Glutamatergic neuron (in vitro differentiated cells): ENCODE measurements around the gene CADM2. TPM values are rescaled to one million over a fixed set of nuclear protein-coding genes. Genes with fewer than 3 reads are reported as not detected.

Source experiments
- DNase-seq: peaks from one replicate; pipeline ENCODE4 v3.0.0; 2022
- H3K27ac Mint-ChIP-seq: one replicate; pipeline ENCODE4 v1.8.0; 2020; ENCODE audit warnings: mild to moderate bottlenecking, mixed read lengths, inconsistent platforms; ENCODE audit not compliant: unreplicated experiment
- H3K27me3 Mint-ChIP-seq: one replicate; pipeline ENCODE4 v1.8.0; 2020; ENCODE audit warnings: mild to moderate bottlenecking, moderate library complexity, mixed read lengths, inconsistent platforms; ENCODE audit not compliant: unreplicated experiment
- H3K36me3 Mint-ChIP-seq: one replicate; pipeline ENCODE4 v1.8.0; 2020; ENCODE audit warnings: mild to moderate bottlenecking, mixed read lengths, inconsistent platforms; ENCODE audit not compliant: unreplicated experiment
- H3K4me1 Mint-ChIP-seq: one replicate; pipeline ENCODE4 v1.8.0; 2020; ENCODE audit warnings: mild to moderate bottlenecking, low read depth, mixed read lengths, inconsistent platforms; ENCODE audit not compliant: unreplicated experiment
- H3K4me3 Mint-ChIP-seq: one replicate; pipeline ENCODE4 v1.8.0; 2020; ENCODE audit warnings: mild to moderate bottlenecking, mixed read lengths, inconsistent platforms; ENCODE audit not compliant: unreplicated experiment
- H3K9me3 Mint-ChIP-seq: one replicate; pipeline ENCODE4 v1.8.0; 2020; ENCODE audit warnings: mild to moderate bottlenecking, moderate library complexity, mixed read lengths, inconsistent platforms; ENCODE audit not compliant: unreplicated experiment
- total RNA-seq: library from RNA; stranded (reverse); fragmentation: NEBNext Ultra II Directional; extraction: Animal tissue kit (Norgen Biotek cat#: 25700); gene quantifications from one replicate; pipeline ENCODE4 v1.2.1, GENCODE V29; 2021; ENCODE audit not compliant: unreplicated experiment
- TF ChIP-seq, protein P1 (sequence below): fragments of 200-600 bp; sonication (generic); IDR thresholded peaks from one replicate; pipeline ENCODE4 v1.5.0; 2021; ENCODE audit not compliant: partially characterized antibody, unreplicated experiment

The CADM2 gene
- total RNA-seq, 1 donor from 2014 or later, result 233 TPM

DNA sequence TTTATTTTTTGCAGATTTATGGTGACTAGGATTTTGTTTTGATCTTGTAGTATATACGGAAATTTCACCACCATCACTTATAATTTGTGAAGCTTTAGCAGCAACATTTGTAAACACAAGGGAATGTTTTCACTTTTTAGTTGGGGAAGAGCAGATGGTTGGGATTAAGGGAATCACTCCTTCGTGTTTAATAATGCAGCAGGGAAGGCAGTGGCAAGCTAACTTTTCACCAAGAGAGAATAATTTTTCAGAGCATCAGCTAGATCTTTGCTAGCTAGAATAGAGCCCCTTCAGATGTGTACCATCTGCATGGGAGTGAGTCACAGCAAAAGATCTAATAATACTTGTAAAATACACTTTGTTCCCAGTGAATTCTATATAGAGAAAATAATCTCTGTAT, 632.7 kb downstream of the CADM2 start:
- no peaks in the 10 kb centered on the region for H3K36me3 Mint-ChIP-seq
- H3K27me3 Mint-ChIP-seq, result peaks cover 2% of the 10 kb centered on the region
- TF ChIP-seq, protein P1, sequence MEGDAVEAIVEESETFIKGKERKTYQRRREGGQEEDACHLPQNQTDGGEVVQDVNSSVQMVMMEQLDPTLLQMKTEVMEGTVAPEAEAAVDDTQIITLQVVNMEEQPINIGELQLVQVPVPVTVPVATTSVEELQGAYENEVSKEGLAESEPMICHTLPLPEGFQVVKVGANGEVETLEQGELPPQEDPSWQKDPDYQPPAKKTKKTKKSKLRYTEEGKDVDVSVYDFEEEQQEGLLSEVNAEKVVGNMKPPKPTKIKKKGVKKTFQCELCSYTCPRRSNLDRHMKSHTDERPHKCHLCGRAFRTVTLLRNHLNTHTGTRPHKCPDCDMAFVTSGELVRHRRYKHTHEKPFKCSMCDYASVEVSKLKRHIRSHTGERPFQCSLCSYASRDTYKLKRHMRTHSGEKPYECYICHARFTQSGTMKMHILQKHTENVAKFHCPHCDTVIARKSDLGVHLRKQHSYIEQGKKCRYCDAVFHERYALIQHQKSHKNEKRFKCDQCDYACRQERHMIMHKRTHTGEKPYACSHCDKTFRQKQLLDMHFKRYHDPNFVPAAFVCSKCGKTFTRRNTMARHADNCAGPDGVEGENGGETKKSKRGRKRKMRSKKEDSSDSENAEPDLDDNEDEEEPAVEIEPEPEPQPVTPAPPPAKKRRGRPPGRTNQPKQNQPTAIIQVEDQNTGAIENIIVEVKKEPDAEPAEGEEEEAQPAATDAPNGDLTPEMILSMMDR, result no peak
- DNase-seq, result no peak
- peaks cover 22% of the 10 kb centered on the region for H3K4me1 Mint-ChIP-seq
- peaks cover 2% of the 10 kb centered on the region for H3K9me3 Mint-ChIP-seq
- peak overlapping the region; percentile 55 for H3K4me3 Mint-ChIP-seq
- peak overlapping the region; percentile 74 for H3K27ac Mint-ChIP-seq

DNA sequence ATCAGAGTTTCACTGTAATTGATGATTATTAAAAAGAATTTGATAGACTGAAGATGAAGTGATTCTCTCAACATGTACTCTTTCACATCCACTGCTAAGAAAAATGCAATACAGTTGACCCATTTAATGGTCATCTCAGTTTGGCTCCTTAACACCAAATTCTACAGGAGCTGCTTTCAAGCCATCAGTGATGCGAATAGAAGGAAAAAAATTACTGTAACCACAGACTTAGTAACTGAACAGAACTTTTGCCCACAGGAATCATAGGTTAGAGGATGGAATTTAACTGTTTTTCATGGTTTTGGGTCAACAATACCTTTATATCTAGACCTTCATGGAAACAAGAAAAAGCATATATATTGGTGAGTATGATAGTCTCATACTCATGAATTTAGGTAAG, 633.5 kb downstream of the CADM2 start:
- H3K27ac Mint-ChIP-seq, result no peak overlapping the region
- H3K4me3 Mint-ChIP-seq, result no peak overlapping the region
- H3K9me3 Mint-ChIP-seq, result peaks cover 2% of the 10 kb centered on the region
- H3K36me3 Mint-ChIP-seq, result no peaks in the 10 kb centered on the region
- TF ChIP-seq, protein P1, result no peak
- peaks cover 2% of the 10 kb centered on the region for H3K27me3 Mint-ChIP-seq
- DNase-seq, result no peak
- H3K4me1 Mint-ChIP-seq, result peaks cover 22% of the 10 kb centered on the region

DNA sequence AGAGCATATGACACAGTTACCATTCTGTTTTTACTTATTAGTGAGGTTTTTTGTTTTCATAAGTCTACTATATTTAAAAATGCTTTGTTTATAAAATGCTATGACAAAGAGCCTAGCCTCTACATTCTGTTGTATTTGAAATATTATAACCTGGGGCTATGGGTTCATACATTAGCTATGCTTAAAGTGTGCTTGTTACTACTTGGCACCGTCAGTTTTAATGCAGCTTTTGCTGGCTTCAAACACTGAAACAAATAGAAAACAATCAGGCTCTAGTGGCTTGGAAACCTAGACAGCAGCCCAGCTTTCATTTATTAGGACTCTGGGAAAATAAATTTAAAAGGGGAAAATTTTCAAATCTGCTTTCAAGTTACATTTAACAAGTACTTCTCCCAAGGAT, 635.9 kb downstream of the CADM2 start:
- H3K9me3 Mint-ChIP-seq, result no peaks in the 10 kb centered on the region
- H3K27ac Mint-ChIP-seq, result no peak overlapping the region
- no peaks in the 10 kb centered on the region for H3K36me3 Mint-ChIP-seq
- no peak overlapping the region for H3K4me3 Mint-ChIP-seq
- DNase-seq, result no peak
- H3K27me3 Mint-ChIP-seq, result peaks cover 2% of the 10 kb centered on the region
- H3K4me1 Mint-ChIP-seq, result peaks cover 22% of the 10 kb centered on the region
- TF ChIP-seq, protein P1, result no peak

DNA sequence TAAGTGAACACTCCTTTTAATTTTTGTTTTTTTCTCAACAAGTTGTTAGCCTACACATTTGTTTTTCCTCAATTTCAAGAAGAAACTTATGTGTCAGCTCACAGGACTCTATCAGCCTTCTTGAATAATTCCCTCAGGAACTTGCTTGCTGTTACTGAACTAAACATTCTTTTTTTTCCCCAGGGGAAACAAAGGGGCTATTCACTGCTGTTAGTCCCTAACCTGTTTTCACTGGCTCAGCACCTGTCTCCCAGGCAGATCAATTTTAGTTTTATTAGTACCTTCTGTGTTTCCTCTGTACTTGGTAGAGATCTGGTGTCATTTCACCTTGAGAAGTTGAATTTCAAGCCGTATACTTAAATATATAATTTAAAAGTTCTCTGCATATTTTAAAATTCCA, 644.6 kb downstream of the CADM2 start:
- TF ChIP-seq, protein P1, result no peak
- Mint-ChIP-seq H3K27ac (no peak overlapping the region), H3K27me3 (peaks cover 2% of the 10 kb centered on the region), H3K9me3 (peaks cover 2% of the 10 kb centered on the region), H3K4me1 (peaks cover 1% of the 10 kb centered on the region), H3K36me3 (no peaks in the 10 kb centered on the region), H3K4me3 (no peak overlapping the region)
- DNase-seq, result no peak

DNA sequence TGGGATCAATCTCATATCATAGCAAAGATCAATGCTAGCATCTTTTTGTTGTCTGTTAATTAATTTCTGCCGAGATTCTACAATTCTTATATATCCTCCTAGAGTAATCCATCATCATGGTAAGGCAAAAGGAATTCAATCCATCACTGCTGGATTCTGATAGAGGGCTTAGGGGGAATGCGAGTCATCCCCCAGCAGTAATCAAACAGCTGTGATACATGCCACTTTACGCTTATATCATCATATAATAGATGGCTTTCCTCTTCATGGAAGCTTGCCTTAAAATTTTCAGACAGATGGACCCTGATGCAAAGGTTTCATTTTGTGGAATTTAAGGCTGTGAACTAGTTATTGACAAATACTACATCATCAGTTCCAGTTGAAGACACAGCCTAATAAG, 645.9 kb downstream of the CADM2 start:
- TF ChIP-seq, protein P1, result no peak
- H3K36me3 Mint-ChIP-seq, result no peaks in the 10 kb centered on the region
- H3K27me3 Mint-ChIP-seq, result peaks cover 2% of the 10 kb centered on the region
- H3K4me3 Mint-ChIP-seq, result no peak overlapping the region
- peaks cover 1% of the 10 kb centered on the region for H3K4me1 Mint-ChIP-seq
- no peak overlapping the region for H3K27ac Mint-ChIP-seq
- H3K9me3 Mint-ChIP-seq, result peaks cover 2% of the 10 kb centered on the region
- DNase-seq, result no peak
